ENCODE data around the gene PTPRK. TPM values are rescaled to one million over a fixed set of nuclear protein-coding genes. Genes with fewer than 3 reads are reported as not detected.

The PTPRK gene
- total RNA-seq, 1 experiment from 2014 or later: 94.4 TPM

DNA sequence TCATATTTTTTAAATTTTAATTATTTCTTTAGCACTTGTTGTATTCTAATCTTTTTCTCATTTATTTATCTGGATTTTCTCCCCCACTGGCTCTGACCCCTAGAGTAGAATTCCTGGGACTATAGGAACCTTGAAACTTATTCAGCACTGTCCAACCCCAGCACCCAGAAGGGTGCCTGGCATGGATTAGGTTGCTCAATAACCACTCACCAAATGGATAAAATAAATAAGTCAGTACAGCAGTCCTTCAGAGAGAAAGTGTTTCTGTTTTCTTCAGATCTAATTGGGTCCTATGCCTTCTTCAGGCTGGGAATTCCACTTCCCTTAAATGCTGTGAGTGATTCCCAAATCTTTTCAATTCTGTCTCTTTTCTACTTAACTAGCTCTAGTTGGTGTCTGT, 206.2 kb downstream of the PTPRK start:
- BruUV-seq (replicated peaks): no TSS peak
- TF ChIP-seq, protein P1, sequence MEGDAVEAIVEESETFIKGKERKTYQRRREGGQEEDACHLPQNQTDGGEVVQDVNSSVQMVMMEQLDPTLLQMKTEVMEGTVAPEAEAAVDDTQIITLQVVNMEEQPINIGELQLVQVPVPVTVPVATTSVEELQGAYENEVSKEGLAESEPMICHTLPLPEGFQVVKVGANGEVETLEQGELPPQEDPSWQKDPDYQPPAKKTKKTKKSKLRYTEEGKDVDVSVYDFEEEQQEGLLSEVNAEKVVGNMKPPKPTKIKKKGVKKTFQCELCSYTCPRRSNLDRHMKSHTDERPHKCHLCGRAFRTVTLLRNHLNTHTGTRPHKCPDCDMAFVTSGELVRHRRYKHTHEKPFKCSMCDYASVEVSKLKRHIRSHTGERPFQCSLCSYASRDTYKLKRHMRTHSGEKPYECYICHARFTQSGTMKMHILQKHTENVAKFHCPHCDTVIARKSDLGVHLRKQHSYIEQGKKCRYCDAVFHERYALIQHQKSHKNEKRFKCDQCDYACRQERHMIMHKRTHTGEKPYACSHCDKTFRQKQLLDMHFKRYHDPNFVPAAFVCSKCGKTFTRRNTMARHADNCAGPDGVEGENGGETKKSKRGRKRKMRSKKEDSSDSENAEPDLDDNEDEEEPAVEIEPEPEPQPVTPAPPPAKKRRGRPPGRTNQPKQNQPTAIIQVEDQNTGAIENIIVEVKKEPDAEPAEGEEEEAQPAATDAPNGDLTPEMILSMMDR (IDR thresholded peaks at IDR 0.05; ENCODE audit: insufficient read depth in 1 of 2, low read depth in 1 of 2, low read length in 1 of 2, severe bottlenecking in 1 of 2, unreplicated experiment in 1 of 2): no peak
- Histone ChIP-seq H3K36me3 (ENCODE audit: control insufficient read depth, insufficient read depth, low read length) (no peaks in the 10 kb centered on the region), H3K4me1 (0 out of 2 replicates have a peak, but pooled peaks cover 11% of the 10 kb centered on the region), H3K27me3 (replicated peaks; ENCODE audit: control insufficient read depth, insufficient read depth, low read length) (no peaks in the 10 kb centered on the region), H3K9me3 (no peaks in the 10 kb centered on the region), H3K4me3 (ENCODE audit: low read depth, low read length) (no peak overlapping the region)
- Mint-ChIP-seq H3K9me3 (ENCODE audit: unreplicated experiment) (no peaks in the 10 kb centered on the region), H3K4me1 (ENCODE audit: low read depth, unreplicated experiment) (peaks cover 21% of the 10 kb centered on the region), H3K4me3 (ENCODE audit: unreplicated experiment) (no peak overlapping the region), H3K27me3 (ENCODE audit: insufficient read depth, unreplicated experiment) (no peaks in the 10 kb centered on the region), H3K27ac (ENCODE audit: unreplicated experiment) (no peak overlapping the region), H3K36me3 (ENCODE audit: insufficient read depth, unreplicated experiment) (peaks cover 12% of the 10 kb centered on the region)
- ChIA-PET POLR2A (no interaction called here), CTCF (no interaction called here)
- DNase-seq: no peak
- intact Hi-C loops (cut with micrococcal nuclease; ENCODE audit: unreplicated experiment): no loop called here

DNA sequence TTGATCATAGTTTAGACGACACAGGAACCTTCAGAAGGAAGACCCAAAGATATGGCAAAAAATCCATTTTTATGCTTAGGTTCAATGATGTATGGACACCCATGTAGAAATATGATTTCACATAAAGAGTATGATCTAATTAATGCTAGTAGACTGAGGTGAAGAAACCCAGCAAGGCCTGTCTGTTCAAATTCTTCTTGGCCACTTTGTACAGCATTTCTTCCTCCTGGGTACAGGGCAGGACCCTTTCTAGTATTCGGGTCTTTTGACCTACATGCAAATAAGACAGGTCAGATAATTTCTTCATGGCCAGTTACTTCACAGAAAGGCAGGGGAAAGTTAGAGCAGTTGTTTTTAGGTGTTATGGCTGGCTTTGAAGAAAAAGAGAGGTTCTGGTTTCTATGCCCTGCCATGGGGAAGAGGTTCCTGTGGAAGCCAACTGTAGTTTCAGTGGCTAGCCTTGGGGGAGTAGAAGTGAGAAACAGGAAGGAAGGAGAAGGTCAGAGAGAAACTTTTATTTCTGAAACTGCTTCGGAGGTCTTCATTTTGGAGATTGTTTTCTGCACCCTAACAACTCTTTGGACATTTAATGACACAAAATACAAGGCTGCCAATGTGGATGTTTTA, 208.3 kb downstream of the PTPRK start:
- no TSS peak for BruUV-seq (replicated peaks)
- H3K9me3 ChIP-seq: no peaks in the 10 kb centered on the region
- TF ChIP-seq, protein P1 (IDR thresholded peaks at IDR 0.05; ENCODE audit: insufficient read depth in 1 of 2, low read depth in 1 of 2, low read length in 1 of 2, severe bottlenecking in 1 of 2, unreplicated experiment in 1 of 2): no peak
- intact Hi-C loops (cut with micrococcal nuclease; ENCODE audit: unreplicated experiment): no loop called here
- CTCF ChIA-PET: no interaction called here
- DNase-seq: no peak
- no peak overlapping the region for H3K4me3 Mint-ChIP-seq (ENCODE audit: unreplicated experiment)
- peaks cover 24% of the 10 kb centered on the region for H3K4me1 Mint-ChIP-seq (ENCODE audit: low read depth, unreplicated experiment)
- no peaks in the 10 kb centered on the region for H3K9me3 Mint-ChIP-seq (ENCODE audit: unreplicated experiment)
- peaks cover 12% of the 10 kb centered on the region for H3K36me3 Mint-ChIP-seq (ENCODE audit: insufficient read depth, unreplicated experiment)
- H3K4me3 ChIP-seq (ENCODE audit: low read depth, low read length): no peak overlapping the region
- POLR2A ChIA-PET: no interaction called here
- H3K27ac Mint-ChIP-seq (ENCODE audit: unreplicated experiment): peak overlapping the region; percentile 53
- 0 out of 2 replicates have a peak, but pooled peaks cover 11% of the 10 kb centered on the region for H3K4me1 ChIP-seq
- H3K27me3 Mint-ChIP-seq (ENCODE audit: insufficient read depth, unreplicated experiment): no peaks in the 10 kb centered on the region
- H3K36me3 ChIP-seq (ENCODE audit: control insufficient read depth, insufficient read depth, low read length): no peaks in the 10 kb centered on the region
- H3K27me3 ChIP-seq (replicated peaks; ENCODE audit: control insufficient read depth, insufficient read depth, low read length): no peaks in the 10 kb centered on the region

DNA sequence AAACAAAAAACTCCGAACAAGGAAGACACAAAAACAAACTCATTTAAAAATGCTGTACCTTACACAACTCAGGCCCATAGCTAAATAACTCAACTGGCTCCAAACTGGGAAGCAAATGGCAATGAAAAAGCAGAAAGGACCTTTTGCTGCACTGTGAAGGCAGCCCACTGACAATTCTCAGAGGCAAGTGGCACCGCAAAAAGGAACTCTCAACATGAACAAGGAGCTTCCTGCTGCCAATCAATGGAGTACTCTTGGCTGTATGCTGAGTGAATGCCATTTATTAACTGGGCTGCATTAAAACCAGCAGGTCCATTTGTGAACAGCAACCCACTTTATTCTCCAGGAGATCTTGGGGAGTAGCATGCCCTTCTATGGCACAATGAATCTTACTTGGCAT, 209.9 kb downstream of the PTPRK start:
- intact Hi-C loops (cut with micrococcal nuclease; ENCODE audit: unreplicated experiment): no loop called here

More for the DNA sequence above, 209.9 kb downstream of the PTPRK start:
- 0 out of 2 replicates have a peak, but pooled peaks cover 11% of the 10 kb centered on the region for H3K4me1 ChIP-seq
- Mint-ChIP-seq H3K27me3 (ENCODE audit: insufficient read depth, unreplicated experiment) (no peaks in the 10 kb centered on the region), H3K36me3 (ENCODE audit: insufficient read depth, unreplicated experiment) (peaks cover 12% of the 10 kb centered on the region), H3K4me3 (ENCODE audit: unreplicated experiment) (no peak overlapping the region), H3K4me1 (ENCODE audit: low read depth, unreplicated experiment) (peaks cover 24% of the 10 kb centered on the region), H3K9me3 (ENCODE audit: unreplicated experiment) (no peaks in the 10 kb centered on the region), H3K27ac (ENCODE audit: unreplicated experiment) (no peak overlapping the region)
- BruUV-seq (replicated peaks): no TSS peak
- no peaks in the 10 kb centered on the region for H3K36me3 ChIP-seq (ENCODE audit: control insufficient read depth, insufficient read depth, low read length)
- no peak for DNase-seq
- no peaks in the 10 kb centered on the region for H3K27me3 ChIP-seq (replicated peaks; ENCODE audit: control insufficient read depth, insufficient read depth, low read length)
- H3K4me3 ChIP-seq (ENCODE audit: low read depth, low read length): no peak overlapping the region
- H3K9me3 ChIP-seq: no peaks in the 10 kb centered on the region
- CTCF ChIA-PET: no interaction called here
- TF ChIP-seq, protein P1 (IDR thresholded peaks at IDR 0.05; ENCODE audit: insufficient read depth in 1 of 2, low read depth in 1 of 2, low read length in 1 of 2, severe bottlenecking in 1 of 2, unreplicated experiment in 1 of 2): no peak
- POLR2A ChIA-PET: no interaction called here

Measured in Caco-2 (cell line).